Heart left ventricle (tissue), 16 donors: ENCODE data around the gene CEP128. TPM values are rescaled to one million over a fixed set of nuclear protein-coding genes. Genes with fewer than 3 reads are reported as not detected.

Source experiments
- ATAC-seq, 4 donors: fragments of 200-7000 bp; cut with Tn5 transposase; one replicate each; pipeline ENCODE4 v1.9.1; 2020 to 2022; ENCODE audit warnings: moderate library complexity in 4 of 4, mild to moderate bottlenecking in 3 of 4, moderate number of reproducible peaks in 1 of 4
- DNase-seq, 5 donors: peaks; one replicate each; pipeline ENCODE4 v3.0.0-alpha.2; 2020
- H3K27ac ChIP-seq, 12 donors: fragments of 200-600 bp; sonication (generic) in 4 of 12; one replicate each; pipeline versions ENCODE4 v1.5.0 to v1.8.0; 2016 to 2022; ENCODE audit warnings: mild to moderate bottlenecking in 2 of 12
- H3K27me3 ChIP-seq, 9 donors: fragments of 200-600 bp; sonication (generic) in 2 of 9; one replicate each; pipeline versions ENCODE4 v1.5.1 to v1.8.0; 2016 to 2022; ENCODE audit warnings: mild to moderate bottlenecking in 3 of 9
- H3K36me3 ChIP-seq, 9 donors: fragments of 200-600 bp; sonication (generic) in 2 of 9; one replicate each; pipeline versions ENCODE4 v1.5.0 to v1.8.0; 2018 to 2022; ENCODE audit warnings: mild to moderate bottlenecking in 2 of 9
- H3K4me1 ChIP-seq, 12 donors: fragments of 200-600 bp; sonication (generic) in 4 of 12; one replicate each; pipeline versions ENCODE4 v1.5.0 to v1.8.0; 2016 to 2022; ENCODE audit warnings: mild to moderate bottlenecking in 3 of 12
- H3K4me3 ChIP-seq, 12 donors: fragments of 200-600 bp; sonication (generic) in 4 of 12; one replicate each; pipeline versions ENCODE4 v1.5.0 to v1.8.0; 2017 to 2022; ENCODE audit warnings: mild to moderate bottlenecking in 9 of 12, moderate library complexity in 4 of 12
- H3K9me3 ChIP-seq, 12 donors: fragments of 200-600 bp; sonication (generic) in 4 of 12; one replicate each; pipeline versions ENCODE4 v1.5.0 to v1.8.0; 2016 to 2022; ENCODE audit warnings: mild to moderate bottlenecking in 1 of 12
- POLR2A ChIP-seq, 2 donors: fragments of 450-650 bp; IDR thresholded peaks; one replicate each; pipeline ENCODE4 v1.6.1; 2017; ENCODE audit warnings: antibody characterized with exemption in 2 of 2, mild to moderate bottlenecking in 2 of 2, moderate library complexity in 2 of 2
- WGBS, 4 donors: extraction: QIAGEN DNeasy Blood & Tissue Kit in 2 of 4; methylation state at CpG; one replicate each; pipeline versions ENCODE4 v1.1.5 to v1.1.7; 2013 to 2018; 5-methylcytosine and 5-hydroxymethylcytosine counted together
- intact Hi-C, 10 donors: fragments of 100-400 bp; cut with DNase I; formaldehyde crosslinking; loops; one replicate each; pipeline versions ENCODE4 v1.11.1 to v1.14.2; 2022
- polyA plus RNA-seq, 2 donors: library from polyadenylated mRNA; stranded (reverse); fragments of 200-250 nt; gene quantifications; one replicate each; pipeline ENCODE4 v1.2.3, GENCODE V29; 2013
- total RNA-seq, 9 donors: library from RNA; depleted of rRNA in 2 of 9; stranded (reverse); fragments of >200 nt in 2 of 9; fragmentation: NEBNext Ultra II Directional in 3 of 9; extraction: Animal tissue kit (Norgen Biotek cat#: 25700) in 3 of 9; gene quantifications; one replicate each; pipeline versions ENCODE4 v1.1.0 to v1.2.4, GENCODE V29; 2016 to 2023
- TF ChIP-seq, protein P1 (sequence below), 12 donors: fragments of 200-600 bp; sonication (generic) in 4 of 12; IDR thresholded peaks; one replicate each; pipeline versions ENCODE4 v1.5.0 to v1.8.0; 2018 to 2022; ENCODE audit warnings: antibody characterized with exemption in 12 of 12, mild to moderate bottlenecking in 5 of 12
- donor health status: ischemic (EF 13 %, LVEDD 7.1; RV severe dilation, severe dysfunction).
- donor health status: healthy with polysubstance abuse.
- donor health status: DM: no; HTN: yes; CAD: no.
- donor health status: DM: no; HTN: no; CAD: no.
- donor health status: ischemic (EF 25% LVEDD 6.9; RV normal size, moderate dysfunction).
- donor health status: ischemic (EF 25% LVEDD 5.7; RV mildly dilated, moderate dysfunction).
- donor health status: healthy.
- donor health status: DM: yes; HTN: yes; CAD: no.
- donor health status: ischemic (EF 35%, LVEDD 5.7; RV mildly dilated, moderate dysfunction).
- donor health status: nonischemic (EF 11% LVEDD 7.7; RV severe dilation, severe dysfunction).
- donor health status: DM: yes; HTN: yes; CAD: no.
- donor health status: PGD.
- donor health status: ischemic (EF 29% LVEDD 5.4; RV normal size, mild dysfunction).
- donor health status: nonischemic (EF 23%, LVEDD 6.1; RV moderate dilation, normal function).

CEP128 gene
- total and polyA plus RNA-seq, 11 donors, result 0.94 to 6.6 (median 3.4) TPM

DNA sequence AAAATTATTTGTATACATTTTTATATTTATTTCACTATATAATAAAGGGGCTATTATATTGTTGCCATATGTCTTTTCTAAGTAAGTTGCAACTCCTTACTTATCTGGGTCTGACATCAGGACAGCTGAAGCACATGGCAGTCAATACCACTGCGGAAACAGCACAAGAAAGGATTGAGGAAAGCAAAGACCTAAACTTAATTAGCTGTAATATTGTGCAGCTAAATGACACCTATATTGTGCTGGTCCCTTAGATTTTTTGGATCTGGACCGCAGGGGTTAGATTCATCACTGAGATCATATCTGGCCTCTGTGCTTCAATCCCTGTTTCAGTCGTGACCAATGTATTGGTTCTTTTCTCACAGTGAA lies 370.6 kb downstream of the CEP128 start:
- H3K27ac ChIP-seq, result no peak overlapping the region
- WGBS, 4 donors, result 86 to 94% (median 92%) methylated on average over 3 of the region's 3 CpGs
- H3K36me3 ChIP-seq, result no peaks in the 10 kb centered on the region
- no peak for DNase-seq
- H3K27me3 ChIP-seq, result no peaks in the 10 kb centered on the region
- intact Hi-C loops, result no loop called here
- H3K9me3 ChIP-seq, result no peaks in the 10 kb centered on the region
- no peaks in the 10 kb centered on the region for H3K4me1 ChIP-seq
- TF ChIP-seq, protein P1, sequence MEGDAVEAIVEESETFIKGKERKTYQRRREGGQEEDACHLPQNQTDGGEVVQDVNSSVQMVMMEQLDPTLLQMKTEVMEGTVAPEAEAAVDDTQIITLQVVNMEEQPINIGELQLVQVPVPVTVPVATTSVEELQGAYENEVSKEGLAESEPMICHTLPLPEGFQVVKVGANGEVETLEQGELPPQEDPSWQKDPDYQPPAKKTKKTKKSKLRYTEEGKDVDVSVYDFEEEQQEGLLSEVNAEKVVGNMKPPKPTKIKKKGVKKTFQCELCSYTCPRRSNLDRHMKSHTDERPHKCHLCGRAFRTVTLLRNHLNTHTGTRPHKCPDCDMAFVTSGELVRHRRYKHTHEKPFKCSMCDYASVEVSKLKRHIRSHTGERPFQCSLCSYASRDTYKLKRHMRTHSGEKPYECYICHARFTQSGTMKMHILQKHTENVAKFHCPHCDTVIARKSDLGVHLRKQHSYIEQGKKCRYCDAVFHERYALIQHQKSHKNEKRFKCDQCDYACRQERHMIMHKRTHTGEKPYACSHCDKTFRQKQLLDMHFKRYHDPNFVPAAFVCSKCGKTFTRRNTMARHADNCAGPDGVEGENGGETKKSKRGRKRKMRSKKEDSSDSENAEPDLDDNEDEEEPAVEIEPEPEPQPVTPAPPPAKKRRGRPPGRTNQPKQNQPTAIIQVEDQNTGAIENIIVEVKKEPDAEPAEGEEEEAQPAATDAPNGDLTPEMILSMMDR (IDR thresholded peaks at IDR 0.05), result no peak
- TF ChIP-seq POLR2A (IDR thresholded peaks at IDR 0.05), result no peak
- no peak for ATAC-seq
- no peak overlapping the region for H3K4me3 ChIP-seq

DNA sequence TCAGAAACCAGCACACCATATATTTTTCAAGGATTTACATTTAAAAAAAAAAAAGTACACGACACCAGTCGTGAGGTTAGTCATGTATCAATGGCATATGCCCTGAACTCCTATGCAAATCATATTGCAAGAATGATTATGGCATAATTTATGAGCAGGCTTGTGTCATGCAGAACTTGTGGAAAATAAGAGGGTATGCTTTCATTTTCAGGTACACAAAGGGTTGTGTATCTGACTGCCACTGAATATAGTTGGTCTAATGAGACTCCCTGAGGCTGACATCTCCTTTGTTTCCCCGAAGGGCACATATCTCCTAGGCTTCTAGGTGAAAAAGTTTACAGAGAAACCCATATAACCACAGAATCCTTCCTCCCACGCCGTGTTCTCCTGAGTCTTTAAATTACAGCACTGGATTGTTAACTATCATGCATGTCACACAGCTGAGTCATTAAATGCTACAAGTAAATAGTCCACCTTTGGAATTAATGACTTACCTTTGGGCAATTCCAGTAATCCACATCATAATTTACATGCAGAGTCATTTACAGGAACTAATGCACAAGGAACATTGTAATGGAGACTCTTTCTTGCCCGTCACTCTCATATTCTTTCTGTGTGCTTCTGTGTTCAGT lies 373.5 kb downstream of the CEP128 start:
- no peak overlapping the region for H3K27ac ChIP-seq
- no peak overlapping the region for H3K4me3 ChIP-seq
- H3K4me1 ChIP-seq, result no peaks in the 10 kb centered on the region
- no peaks in the 10 kb centered on the region for H3K27me3 ChIP-seq
- intact Hi-C loops, result no loop called here
- no peaks in the 10 kb centered on the region for H3K36me3 ChIP-seq
- DNase-seq (no peak), ATAC-seq (no peak)
- H3K9me3 ChIP-seq, result no peaks in the 10 kb centered on the region
- TF ChIP-seq, protein P1 (IDR thresholded peaks at IDR 0.05), result no peak
- no peak for TF ChIP-seq POLR2A (IDR thresholded peaks at IDR 0.05)
- 79 to 94% (median 83%) methylated on average over 6 of the region's 6 CpGs for WGBS, 4 donors

- no peak for ATAC-seq
- no peak for DNase-seq
- Histone ChIP-seq H3K4me1 (no peaks in the 10 kb centered on the region), H3K27ac (no peak overlapping the region), H3K4me3 (no peak overlapping the region), H3K27me3 (no peaks in the 10 kb centered on the region), H3K36me3 (no peaks in the 10 kb centered on the region), H3K9me3 (no peaks in the 10 kb centered on the region)
- TF ChIP-seq, protein P1 (IDR thresholded peaks at IDR 0.05), result no peak
- intact Hi-C loops, result no loop called here
- WGBS, 4 donors, result 81 to 93% (median 83%) methylated on average over 5 of the region's 5 CpGs
These were observed 376.5 kb downstream of the CEP128 start for GRCh38 chr14:80565001-80565400.

DNA sequence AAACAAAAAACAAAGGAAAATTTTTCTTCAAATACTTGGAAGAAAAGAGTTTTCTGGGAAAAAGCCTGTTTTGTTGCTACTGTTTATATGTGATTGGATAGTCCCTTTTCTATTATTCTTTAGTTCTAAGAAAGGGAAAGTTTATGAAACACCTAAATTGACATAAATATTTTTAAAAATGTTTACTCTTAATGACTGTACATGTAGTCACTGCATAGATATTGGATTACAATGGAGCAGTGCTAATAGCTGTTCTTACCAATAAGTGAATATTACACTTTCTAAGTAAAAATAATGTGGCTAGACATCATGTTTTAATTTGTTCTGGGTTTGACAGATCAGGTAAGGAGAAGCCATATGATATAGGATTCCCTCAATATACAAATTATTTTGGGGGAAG lies 377.5 kb downstream of the CEP128 start:
- H3K4me3 ChIP-seq, result no peak overlapping the region
- DNase-seq (no peak), ATAC-seq (no peak)
- H3K36me3 ChIP-seq, result no peaks in the 10 kb centered on the region
- no peak overlapping the region for H3K27ac ChIP-seq
- no peaks in the 10 kb centered on the region for H3K4me1 ChIP-seq
- intact Hi-C loops, result no loop called here
- H3K9me3 ChIP-seq, result no peaks in the 10 kb centered on the region
- TF ChIP-seq POLR2A (IDR thresholded peaks at IDR 0.05), result no peak
- TF ChIP-seq, protein P1 (IDR thresholded peaks at IDR 0.05), result no peak
- no peaks in the 10 kb centered on the region for H3K27me3 ChIP-seq
